ENCODE data around the gene GOSR2.

DNA sequence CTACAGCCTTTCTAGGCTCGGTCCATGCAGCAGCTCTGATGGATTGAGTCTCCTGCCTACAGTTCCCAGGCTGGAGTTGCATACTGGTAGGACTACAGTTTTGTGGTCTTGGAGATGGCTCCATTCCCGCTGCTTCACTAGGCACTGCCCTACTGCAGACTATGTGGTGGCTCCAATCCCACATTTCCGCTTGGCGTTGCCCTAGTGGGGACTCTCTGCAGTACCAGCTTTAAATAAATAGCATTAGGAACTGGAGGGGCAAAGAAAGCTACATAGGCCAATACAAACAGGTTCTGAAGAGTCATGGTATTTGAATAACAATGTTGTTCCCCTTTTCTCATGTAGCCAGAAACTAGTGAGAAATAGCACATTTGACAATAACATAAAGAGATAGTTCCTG is 5.4 kb upstream of the GOSR2 start:
- TF ChIP-seq, protein P1, sequence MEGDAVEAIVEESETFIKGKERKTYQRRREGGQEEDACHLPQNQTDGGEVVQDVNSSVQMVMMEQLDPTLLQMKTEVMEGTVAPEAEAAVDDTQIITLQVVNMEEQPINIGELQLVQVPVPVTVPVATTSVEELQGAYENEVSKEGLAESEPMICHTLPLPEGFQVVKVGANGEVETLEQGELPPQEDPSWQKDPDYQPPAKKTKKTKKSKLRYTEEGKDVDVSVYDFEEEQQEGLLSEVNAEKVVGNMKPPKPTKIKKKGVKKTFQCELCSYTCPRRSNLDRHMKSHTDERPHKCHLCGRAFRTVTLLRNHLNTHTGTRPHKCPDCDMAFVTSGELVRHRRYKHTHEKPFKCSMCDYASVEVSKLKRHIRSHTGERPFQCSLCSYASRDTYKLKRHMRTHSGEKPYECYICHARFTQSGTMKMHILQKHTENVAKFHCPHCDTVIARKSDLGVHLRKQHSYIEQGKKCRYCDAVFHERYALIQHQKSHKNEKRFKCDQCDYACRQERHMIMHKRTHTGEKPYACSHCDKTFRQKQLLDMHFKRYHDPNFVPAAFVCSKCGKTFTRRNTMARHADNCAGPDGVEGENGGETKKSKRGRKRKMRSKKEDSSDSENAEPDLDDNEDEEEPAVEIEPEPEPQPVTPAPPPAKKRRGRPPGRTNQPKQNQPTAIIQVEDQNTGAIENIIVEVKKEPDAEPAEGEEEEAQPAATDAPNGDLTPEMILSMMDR (IDR thresholded peaks at IDR 0.05): no peak
- no peak for TF ChIP-seq POLR2A (IDR thresholded peaks at IDR 0.05)
